ENCODE results near the gene TSGA10.

Gene TSGA10

GRCh38 chr2:99153921-99154604 lies 679 bp downstream of the TSGA10 start:
- H3K4me3 ChIP-seq (ENCODE audit: low read depth, low read length): peak overlapping the region; percentile 87
- peak; percentile 12 for DNase-seq (ENCODE audit: low read depth)
- TF ChIP-seq CTCF (conservative IDR thresholded peaks at IDR 0.05; ENCODE audit: low read depth, low read length): no peak

GRCh38 chr2:99152199-99152895 lies 2.4 kb downstream of the TSGA10 start:
- TF ChIP-seq CTCF (conservative IDR thresholded peaks at IDR 0.05; ENCODE audit: low read depth, low read length): no peak
- H3K4me3 ChIP-seq (ENCODE audit: low read depth, low read length): no peak overlapping the region
- DNase-seq (ENCODE audit: low read depth): no peak

GRCh38 chr2:99150706-99151105 lies 4.0 kb downstream of the TSGA10 start:
- no peak overlapping the region for H3K4me3 ChIP-seq (ENCODE audit: low read depth, low read length)
- DNase-seq (ENCODE audit: low read depth): no peak
- no peak for TF ChIP-seq CTCF (conservative IDR thresholded peaks at IDR 0.05; ENCODE audit: low read depth, low read length)

- TF ChIP-seq CTCF (conservative IDR thresholded peaks at IDR 0.05; ENCODE audit: low read depth, low read length): no peak
- H3K4me3 ChIP-seq (ENCODE audit: low read depth, low read length): peak within 1 kb of the TSS; percentile 90
- DNase-seq (ENCODE audit: low read depth): peak; percentile 85
These were observed 13.3 kb downstream of the TSGA10 start, which contains the start of gene C2orf15 for GRCh38 chr2:99141110-99142108. TSS of gene C2orf15 (plus strand) at chr2:99141707. CDS start at chr2:99150559, 8,852 bp downstream.

- no peak for TF ChIP-seq CTCF (conservative IDR thresholded peaks at IDR 0.05; ENCODE audit: low read depth, low read length)
- no peak for DNase-seq (ENCODE audit: low read depth)
These were observed 14.0 kb downstream of the TSGA10 start for GRCh38 chr2:99140860-99141109.

GRCh38 chr2:99140056-99140859 lies 14.5 kb downstream of the TSGA10 start:
- peak overlapping the region; percentile 90 for H3K4me3 ChIP-seq (ENCODE audit: low read depth, low read length)
- no peak for TF ChIP-seq CTCF (conservative IDR thresholded peaks at IDR 0.05; ENCODE audit: low read depth, low read length)
- DNase-seq (ENCODE audit: low read depth): peak; percentile 24

More at GRCh38 chr2:99140860-99141109, 14.0 kb downstream of the TSGA10 start:
- peak overlapping the region; percentile 90 for H3K4me3 ChIP-seq (ENCODE audit: low read depth, low read length)

All from choroid plexus epithelial cell (primary cell).